HFF-Myc (cell line): Measurements from ENCODE around the gene FUT3.

Source experiments
- DNase-seq: peaks from one replicate; pipeline ENCODE4 v3.0.0-alpha.2; 2011; ENCODE audit warnings: low read depth; ENCODE audit errors: extremely low read depth
- H3K4me3 ChIP-seq: replicated peaks from 2 replicates; pipeline ENCODE4 v1.5.1; 2011; ENCODE audit warnings: low read depth, mild to moderate bottlenecking, control low read depth, low read length
- CTCF ChIP-seq: IDR thresholded peaks from 2 replicates; pipeline ENCODE4 v1.5.1; 2012; ENCODE audit warnings: mild to moderate bottlenecking, low read depth, low read length, control low read depth; ENCODE audit errors: missing control alignments

The FUT3 gene

GRCh38 chr19:5826531-5827341, 24.5 kb downstream of the FUT3 start:
- no peak for DNase-seq
- no peak overlapping the region for H3K4me3 ChIP-seq
- TF ChIP-seq CTCF, result peak; percentile 20

GRCh38 chr19:5825178-5825577, 26.1 kb downstream of the FUT3 start:
- no peak overlapping the region for H3K4me3 ChIP-seq
- no peak for TF ChIP-seq CTCF
- no peak for DNase-seq

GRCh38 chr19:5824751-5825150, 26.5 kb downstream of the FUT3 start:
- no peak for DNase-seq
- TF ChIP-seq CTCF, result no peak
- no peak overlapping the region for H3K4me3 ChIP-seq

- DNase-seq, result no peak
Measured at GRCh38 chr19:5823579-5824281, 27.5 kb downstream of the FUT3 start.

GRCh38 chr19:5822181-5822844, 28.9 kb downstream of the FUT3 start:
- DNase-seq, result no peak
- TF ChIP-seq CTCF, result no peak
- H3K4me3 ChIP-seq, result no peak overlapping the region

More at GRCh38 chr19:5823579-5824281, 27.5 kb downstream of the FUT3 start:
- H3K4me3 ChIP-seq, result no peak overlapping the region
- TF ChIP-seq CTCF, result peak; percentile 38

- DNase-seq, result no peak
- H3K4me3 ChIP-seq, result no peak overlapping the region
- TF ChIP-seq CTCF, result no peak
Measured at GRCh38 chr19:5821521-5822180, 29.6 kb downstream of the FUT3 start.
